Testis (tissue), 2 donors: ENCODE data around the gene ARMC2.

ENCODE experiments used
- POLR2A ChIP-seq: fragments of 450-650 bp; IDR thresholded peaks from one replicate; pipeline ENCODE4 v1.6.1; 2017; ENCODE audit warnings: antibody characterized with exemption, mild to moderate bottlenecking, moderate library complexity
- TF ChIP-seq, protein P1 (sequence below), 3 experiments: fragments of 450-650 bp in 2 of 3; fragments of 200-600 bp in 1 of 3; sonication (generic) in 1 of 3; IDR thresholded peaks; one replicate each; pipeline ENCODE4 v1.5.1; 2016 to 2019; ENCODE audit warnings: antibody characterized with exemption in 3 of 3, mild to moderate bottlenecking in 2 of 3, moderate library complexity in 1 of 3

- TF ChIP-seq, protein P1, sequence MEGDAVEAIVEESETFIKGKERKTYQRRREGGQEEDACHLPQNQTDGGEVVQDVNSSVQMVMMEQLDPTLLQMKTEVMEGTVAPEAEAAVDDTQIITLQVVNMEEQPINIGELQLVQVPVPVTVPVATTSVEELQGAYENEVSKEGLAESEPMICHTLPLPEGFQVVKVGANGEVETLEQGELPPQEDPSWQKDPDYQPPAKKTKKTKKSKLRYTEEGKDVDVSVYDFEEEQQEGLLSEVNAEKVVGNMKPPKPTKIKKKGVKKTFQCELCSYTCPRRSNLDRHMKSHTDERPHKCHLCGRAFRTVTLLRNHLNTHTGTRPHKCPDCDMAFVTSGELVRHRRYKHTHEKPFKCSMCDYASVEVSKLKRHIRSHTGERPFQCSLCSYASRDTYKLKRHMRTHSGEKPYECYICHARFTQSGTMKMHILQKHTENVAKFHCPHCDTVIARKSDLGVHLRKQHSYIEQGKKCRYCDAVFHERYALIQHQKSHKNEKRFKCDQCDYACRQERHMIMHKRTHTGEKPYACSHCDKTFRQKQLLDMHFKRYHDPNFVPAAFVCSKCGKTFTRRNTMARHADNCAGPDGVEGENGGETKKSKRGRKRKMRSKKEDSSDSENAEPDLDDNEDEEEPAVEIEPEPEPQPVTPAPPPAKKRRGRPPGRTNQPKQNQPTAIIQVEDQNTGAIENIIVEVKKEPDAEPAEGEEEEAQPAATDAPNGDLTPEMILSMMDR (IDR thresholded peaks at IDR 0.05), result no peak
- no peak for TF ChIP-seq POLR2A
Measured at GRCh38 chr6:108982154-108983113, 134.2 kb downstream of the ARMC2 start.
